GM20431 (cell line): Measurements from ENCODE around the gene COL25A1.

ENCODE experiments used
- in situ Hi-C: fragments of 300-500 bp; cut with MseI, MboI; formaldehyde crosslinking; loops from one replicate; pipeline ENCODE4 v1.15.0; 2020; ENCODE audit warnings: low sequenced_read_pairs; ENCODE audit not compliant: unreplicated experiment

The COL25A1 gene

DNA sequence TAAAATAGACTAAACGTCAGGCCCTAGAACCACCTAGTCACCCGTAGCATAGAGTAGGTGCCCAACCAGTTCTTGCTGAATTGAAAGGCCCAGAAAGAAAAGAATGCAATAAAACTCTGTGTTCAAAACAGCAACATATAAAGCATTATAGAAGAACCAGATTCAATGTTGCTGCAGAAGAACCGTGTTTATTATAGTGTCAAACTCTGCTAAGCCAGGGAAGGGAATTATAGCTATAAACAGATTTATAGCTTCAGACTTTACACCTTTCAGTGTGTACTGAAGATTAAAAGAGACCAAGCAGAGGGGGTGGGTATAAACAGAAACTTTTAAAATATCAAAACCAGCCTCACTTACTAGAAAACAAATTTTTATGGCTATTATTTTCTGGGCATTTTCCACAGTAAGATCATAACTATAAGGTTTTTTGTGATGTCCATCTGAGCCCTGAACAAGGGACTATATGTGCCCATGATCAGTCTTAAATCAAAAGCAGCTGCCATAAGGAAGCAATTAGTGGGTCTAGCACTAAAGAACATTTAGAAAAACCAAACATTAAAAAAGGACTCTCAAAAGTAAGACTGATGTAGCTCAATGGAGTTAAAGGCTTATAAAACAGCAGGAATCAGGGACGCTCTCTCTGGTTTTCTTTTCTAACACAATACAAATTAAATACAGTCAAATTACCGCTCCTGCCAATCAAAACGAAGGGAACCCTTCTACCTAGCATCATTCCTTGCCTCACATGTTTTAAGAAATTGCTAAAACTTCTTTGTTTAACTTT lies 319.9 kb downstream of the COL25A1 start:
- in situ Hi-C loops: no loop called here

DNA sequence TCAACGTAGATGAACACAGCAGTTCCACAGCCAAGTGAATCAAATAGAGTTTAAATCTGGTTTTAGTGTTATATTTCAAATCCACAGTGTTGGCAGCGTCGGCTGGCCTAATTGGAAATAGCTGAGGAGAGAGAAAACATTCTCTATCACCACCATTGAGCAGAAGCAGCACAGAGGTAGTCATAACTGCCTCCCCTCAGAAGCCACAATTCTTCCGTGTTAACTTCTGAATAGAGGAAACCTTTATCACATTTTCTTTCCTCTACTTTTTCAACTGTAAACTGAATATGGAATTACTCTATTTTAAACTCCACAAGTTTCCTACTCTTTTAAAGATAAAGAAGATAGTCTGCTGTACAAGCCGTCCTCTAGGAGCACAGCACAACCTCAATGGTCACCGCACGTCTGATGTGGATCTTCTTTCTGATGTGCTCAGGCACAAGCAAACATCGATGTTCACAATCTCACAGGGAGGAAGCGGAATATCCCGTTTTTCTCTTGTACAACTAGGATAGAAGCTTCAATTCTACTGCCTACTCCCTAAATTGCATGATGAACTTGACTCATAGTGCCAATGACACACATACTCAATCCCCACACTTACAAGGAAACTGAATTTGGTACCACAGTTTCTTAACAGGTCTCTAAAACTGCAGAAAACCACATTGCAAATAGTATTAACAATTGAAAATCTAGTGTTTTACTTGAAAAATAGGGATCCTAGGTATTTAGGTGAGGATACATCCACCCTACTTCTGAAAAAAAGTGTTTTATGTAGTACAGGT lies 321.8 kb downstream of the COL25A1 start:
- in situ Hi-C loops: no loop called here

DNA sequence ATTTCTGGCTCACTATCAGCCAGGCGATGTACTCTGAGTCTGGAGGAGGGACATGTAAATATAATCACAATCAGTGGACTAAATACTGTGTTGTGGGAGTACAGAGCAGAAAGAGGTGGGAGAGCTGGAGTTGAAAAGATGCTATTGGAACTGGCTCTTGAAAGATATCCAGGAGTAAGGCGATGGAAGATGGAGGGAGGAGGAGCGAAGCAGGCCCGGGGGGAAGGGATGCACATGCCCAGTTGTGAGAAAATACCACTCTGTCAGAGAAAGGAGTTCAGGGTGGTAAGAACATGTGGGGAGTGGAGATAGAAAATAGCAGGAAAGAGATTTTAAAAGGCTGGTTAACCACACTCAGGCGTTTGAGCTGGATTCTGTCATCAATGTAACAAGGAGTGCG lies 322.7 kb downstream of the COL25A1 start:
- in situ Hi-C loops: no loop called here

DNA sequence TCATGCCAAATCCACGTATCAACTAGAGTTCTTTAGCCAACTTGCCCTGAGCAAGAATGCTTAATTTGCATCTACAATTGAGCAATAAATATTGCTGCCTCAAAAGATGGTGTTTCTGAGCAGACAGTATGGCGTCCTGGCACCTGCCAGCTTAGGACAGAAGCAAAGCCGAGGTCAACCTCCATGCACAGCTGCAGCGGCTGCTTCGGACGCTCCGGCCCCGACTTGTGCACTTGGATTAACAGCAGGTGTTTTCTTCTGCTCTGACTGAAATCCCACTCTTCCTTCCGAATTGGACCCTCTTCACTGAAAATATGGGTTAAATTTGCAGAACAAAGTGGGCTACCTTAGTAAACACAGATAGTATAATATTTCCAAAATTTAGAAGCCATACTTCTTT lies 324.4 kb downstream of the COL25A1 start:
- in situ Hi-C loops: no loop called here

DNA sequence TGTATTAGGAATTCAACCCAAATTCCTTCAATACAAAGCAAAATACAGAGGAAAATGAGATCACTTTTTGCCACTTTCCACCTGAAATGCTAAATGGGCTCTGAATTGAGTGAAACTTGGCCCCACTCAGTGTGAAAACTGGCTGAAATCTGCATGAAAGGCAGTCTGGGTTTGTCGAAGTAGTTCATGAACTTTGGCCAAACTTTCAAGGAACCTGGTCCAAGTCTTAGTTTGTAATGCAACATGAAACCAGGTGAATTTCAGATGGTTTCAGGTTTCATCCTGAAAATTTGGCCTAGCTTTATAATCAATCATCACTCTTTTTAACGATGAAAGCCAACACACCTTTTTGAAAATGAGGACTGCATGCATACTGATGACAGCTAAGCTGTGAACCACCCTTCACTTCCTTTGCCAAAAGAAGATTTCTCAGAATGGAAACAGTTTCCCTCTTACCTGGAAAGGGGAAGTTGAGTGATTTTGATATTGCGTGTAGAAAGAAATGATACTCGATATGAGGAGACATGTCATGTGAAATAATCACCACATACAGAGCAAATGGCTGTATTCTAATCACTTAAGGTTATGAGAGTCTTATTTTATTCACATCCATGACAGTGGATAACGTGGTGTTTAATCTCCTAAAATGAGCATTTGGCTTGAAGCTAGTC lies 329.7 kb downstream of the COL25A1 start:
- in situ Hi-C loops: no loop called here

DNA sequence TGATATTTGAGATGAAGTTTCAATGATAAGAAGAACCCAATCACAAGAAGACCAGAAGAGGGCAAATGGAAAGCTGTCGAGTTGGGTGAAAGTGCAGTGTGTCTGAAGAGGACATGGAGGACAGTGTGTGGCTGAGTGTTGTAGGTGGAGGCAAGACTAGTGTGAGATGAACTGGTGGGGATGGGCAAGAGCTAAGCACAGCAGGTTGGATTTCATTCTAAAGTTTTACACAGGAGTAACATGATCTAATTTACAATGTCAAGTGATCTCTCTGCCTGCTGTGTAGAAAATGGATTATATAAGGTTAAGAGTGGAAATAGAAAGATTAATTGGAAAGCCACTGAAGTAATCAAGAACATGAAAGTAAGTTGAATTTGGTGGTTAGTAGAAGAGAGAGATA lies 331.0 kb downstream of the COL25A1 start:
- in situ Hi-C loops: no loop called here

DNA sequence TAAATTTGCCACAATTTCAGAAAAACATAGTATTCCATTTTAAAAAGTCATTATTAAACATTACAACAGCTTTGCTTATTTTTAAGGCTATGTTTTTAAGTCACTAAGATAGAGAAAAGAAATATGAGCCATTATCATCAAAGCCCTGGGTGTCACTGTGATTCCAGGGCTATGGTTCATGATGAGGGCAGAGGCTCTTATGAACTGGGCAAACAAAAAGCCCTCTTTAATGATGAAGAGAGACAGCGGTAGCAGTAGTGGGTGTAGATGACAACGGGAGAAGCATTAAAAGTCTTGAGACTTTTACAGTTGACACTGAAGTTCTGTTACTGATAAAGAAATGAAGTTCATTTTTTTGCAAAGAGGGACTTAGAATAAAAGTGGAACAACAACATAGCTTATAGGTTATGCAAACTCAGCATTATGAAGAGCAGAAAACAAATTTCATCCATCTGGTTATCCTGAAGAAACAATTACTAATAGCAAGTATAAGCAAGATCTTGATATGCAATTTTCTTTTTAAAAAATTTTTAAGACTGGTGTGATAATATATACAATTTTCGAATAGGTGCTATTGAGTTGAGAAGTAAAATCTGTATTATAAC lies 336.9 kb downstream of the COL25A1 start:
- in situ Hi-C loops: no loop called here

DNA sequence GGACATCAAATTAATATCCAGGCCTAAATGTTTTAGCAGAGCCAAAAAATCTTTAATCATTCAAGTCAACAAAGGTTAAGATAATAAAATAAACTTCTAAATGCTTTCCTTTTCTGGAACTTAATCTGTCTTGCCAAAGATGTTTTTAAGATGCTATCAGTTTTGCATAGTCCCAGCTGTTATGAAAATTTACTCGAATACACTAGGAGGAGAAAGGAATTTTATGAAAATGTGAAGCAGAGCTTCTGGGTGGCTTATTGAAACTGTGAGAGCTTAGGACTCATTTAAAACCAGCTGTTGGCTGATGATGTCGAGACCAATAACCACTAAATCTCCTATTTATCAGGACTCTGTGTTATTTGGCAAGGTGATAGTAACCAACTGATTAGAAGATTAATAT lies 337.4 kb downstream of the COL25A1 start:
- in situ Hi-C loops: no loop called here

DNA sequence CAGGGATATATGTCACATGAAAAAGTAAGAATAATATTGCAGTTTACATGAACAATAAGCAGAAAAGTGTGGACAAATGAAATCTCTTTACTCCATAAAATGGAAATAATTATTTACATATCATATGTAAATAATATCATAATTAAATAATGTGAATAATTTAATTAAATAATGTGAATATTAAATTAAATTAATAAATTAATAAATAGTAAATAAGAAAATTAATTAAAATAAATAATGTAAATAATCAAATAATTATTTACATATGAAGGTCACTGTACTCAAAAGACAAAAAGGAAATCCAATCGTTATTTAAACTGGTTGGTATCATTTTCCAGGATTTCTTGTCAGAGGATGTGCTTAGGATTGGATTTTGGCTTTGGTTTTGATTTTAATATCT lies 338.5 kb downstream of the COL25A1 start:
- in situ Hi-C loops: no loop called here

DNA sequence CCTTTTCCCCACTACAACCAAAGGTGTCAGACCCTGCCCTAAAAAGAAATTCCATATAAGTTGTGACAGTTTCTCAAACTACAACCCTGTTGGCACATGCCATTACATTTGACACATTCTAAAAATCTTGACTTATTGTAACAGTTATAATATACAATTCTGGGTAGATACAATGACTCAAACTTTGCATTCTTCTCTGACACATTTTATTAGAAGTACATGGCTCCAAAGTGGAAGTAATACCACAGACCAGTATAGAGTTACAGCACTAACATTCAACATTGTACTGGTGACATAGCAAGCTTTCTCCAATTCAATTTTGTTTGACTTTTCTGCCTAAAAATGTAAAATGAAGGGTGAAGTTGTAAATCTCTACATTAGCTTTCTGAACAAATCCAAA lies 343.0 kb downstream of the COL25A1 start:
- in situ Hi-C loops: no loop called here

DNA sequence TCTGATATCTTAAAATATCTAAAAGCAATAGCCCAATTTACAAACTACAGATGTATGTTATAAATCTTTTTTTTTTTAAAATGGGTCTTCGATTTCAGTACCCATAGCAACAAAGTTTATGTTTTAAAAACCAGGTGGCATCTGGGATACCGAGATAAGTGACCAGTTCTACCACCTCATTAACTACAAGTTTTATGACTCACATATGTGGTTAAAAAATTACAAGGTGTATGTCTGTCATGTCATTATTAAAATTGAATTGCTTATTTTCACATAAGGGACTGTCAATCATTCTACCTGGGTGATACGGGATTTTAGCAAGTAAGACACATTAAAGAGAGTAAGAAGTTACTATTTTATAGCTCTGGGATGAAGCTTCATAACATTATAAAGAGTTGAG lies 347.6 kb downstream of the COL25A1 start:
- in situ Hi-C loops: no loop called here

DNA sequence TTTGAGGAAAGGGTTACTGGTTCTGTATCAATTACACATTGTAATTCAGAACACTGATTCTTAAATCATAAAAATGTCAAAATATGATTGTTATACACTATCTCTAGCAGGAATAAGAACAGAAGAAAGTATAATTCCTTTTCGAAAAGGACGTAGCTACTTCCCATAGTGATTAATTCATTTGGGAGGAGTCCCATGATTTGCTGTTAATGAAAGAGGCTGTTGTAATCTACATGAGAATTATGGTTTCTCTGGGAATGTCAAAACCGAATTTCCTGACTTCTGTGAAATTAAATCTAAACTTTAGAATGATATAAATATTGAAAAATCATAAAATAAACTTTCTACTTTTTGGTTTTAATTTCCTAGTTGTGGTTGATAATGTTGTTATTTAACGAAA lies 348.5 kb downstream of the COL25A1 start:
- in situ Hi-C loops: no loop called here

DNA sequence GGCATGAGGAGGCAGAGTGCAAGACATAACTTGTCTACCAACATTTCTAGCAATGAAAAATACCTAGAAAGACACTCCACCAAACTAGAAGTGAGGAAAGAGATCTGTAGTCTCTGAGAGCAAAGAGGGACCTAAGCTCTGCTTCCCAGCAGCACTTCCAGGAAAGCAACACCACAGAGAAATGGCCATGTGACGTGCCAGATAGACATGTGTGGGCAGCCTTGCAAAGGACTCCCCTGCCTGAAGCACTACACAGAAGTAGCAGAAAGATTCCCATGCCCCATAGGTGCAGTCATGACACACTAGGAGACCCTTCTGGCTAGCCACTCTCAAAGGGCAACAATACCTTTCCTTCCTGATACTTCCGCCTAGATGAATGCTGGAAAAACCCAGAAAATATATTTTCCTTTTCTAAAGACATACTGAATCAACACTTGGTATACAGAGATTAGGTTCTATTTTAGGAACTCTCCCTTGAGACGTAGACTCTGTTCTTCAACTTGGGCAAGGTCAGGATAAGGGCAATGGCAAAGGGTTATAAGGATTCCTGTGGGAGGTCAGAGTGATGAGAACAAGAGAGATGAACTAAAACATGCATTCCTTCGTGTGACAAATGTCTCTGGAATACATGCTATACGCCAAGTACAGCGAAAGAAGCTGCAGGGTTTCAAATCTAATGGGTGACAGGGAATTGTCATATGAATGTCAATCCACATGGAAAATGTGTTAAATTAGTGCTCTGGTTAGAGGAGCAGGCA lies 352.1 kb downstream of the COL25A1 start:
- in situ Hi-C loops: no loop called here

DNA sequence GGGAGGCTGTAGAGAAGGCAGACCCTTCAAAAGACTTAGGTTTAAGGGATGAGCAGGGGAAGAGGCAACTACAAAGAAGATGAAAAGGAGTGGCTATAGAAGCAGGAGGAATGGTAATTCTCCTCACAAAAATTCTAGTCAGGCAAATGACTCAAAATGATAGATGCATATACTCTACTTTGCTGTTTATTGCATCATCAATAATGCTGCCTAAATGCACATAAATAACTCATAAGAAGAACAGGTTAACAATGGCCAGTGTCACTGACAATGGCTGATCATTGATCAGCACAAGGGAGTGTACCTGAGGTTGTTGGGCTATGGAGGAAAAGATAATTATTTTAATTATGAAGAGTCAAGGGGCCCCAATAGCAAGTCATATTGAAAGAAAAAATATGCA lies 354.9 kb downstream of the COL25A1 start:
- in situ Hi-C loops: no loop called here

DNA sequence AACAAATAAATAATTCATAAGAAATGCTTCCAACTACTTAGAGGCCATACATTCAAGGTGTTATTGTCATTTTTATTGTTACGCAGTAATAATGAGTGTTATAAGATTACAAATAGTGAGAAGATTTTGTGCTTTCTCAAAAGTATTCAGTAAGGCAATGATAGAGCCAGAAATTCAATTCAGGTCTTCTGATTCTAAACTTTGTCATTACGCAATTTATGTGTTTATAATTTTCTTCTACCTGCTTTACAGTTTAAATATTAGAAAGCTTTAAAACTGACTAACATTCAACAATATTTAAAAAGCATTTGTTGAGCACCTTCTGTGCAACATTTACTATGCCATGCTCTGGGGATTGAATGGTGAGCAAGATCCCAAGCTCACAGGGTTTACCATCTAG lies 356.2 kb downstream of the COL25A1 start:
- in situ Hi-C loops: no loop called here

DNA sequence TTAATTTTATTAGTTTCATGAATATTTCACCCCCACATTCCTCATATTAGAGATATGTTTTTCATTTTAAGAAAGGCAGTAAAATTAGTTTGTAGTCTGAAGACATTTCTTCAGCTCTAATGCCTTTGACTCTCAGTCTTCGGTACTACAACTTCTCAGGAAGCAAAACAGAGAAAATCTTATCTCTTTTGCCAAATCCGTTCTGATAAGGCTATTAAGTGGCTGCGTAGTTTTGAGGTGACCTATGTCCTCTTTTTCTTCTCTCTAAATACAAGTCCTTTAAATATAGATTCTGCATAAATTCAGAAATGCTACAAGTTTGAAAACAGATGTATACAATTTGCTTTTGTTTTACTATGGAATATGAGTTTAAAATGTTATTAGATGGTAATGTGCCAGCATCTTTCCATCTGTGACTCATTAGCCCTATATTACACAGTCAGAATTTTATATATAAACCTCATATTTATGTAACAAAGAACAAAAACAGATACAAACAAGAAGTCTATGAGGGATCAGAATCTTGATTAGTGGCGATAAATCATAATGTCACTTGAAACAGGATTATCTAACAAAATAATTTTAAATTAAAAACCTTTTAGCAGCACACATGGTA lies 358.4 kb downstream of the COL25A1 start:
- in situ Hi-C loops: no loop called here

DNA sequence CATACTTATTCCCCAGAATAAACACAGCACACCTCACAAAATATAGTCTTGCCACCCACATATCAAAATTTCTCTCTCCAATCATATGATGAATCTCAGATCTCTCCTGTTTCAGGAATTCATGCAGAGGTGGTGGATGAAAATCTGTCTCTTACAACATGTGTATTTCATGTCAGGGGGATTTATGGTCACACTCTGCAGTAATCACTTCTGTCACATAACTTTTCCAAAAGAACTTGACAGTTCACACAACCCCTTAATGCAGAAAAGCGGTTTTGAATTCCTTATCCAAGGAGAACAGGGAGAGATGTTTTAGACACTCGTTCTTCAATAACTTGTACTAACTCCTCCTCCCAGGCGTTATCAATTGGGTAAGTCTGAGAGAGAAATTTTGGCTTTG lies 359.1 kb downstream of the COL25A1 start:
- in situ Hi-C loops: no loop called here

DNA sequence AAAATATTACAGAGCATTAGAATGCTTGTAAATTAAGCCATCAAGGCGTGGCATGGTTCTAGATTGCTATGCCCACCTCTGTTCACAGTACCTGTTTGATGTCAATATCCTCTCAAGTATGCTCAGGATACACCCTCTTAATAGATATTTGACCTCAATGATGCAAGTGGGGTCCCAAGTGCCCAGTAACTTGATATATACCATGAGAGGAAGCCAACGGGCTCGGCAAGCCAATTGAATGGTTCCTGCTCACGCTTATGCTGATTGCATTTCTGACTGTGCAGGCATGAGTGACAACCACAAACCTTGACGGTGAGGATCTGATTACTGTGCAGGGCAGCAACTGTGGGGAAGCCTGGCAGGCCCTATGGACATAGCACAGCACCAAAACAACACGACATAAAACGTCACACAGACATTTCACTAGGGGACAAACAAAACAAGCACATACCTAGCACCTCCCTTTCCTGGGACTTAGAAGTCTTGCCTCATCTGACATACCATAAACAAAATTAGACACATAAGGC lies 360.5 kb downstream of the COL25A1 start:
- in situ Hi-C loops: no loop called here

DNA sequence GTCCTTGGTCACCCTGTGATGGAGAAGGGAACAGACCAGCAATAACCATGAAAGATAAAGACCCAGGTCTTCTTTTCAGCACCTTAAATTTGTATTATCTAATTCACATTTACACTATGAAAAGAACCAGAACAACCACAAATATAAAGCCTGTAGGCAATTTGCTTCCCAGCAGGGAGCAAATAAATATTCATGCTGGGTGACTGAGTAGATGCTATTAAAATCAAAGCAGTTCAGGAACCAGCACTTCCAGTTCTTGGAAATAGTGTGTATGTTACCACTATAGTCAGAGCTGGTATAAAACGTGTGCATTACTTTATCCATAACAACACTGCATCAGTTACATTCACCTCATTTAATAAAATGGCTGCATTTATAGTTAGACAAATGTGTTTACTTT lies 361.8 kb downstream of the COL25A1 start:
- in situ Hi-C loops: no loop called here
